MG63 (cell line): ENCODE results near the gene PPL. TPM values are rescaled to one million over a fixed set of nuclear protein-coding genes. Genes with fewer than 3 reads are reported as not detected.
A peak's percentile ranks its signal among the peaks of the same experiment; 100 is the strongest.
"Not testable (repeated sequence)": the region's sequence is repeated elsewhere in the genome, so short reads cannot be mapped to it uniquely, and the experiment has no call there.

Experiments
- DNase-seq: peaks from one replicate; pipeline ENCODE4 v3.0.0-alpha.2; 2020
- H3K27me3 ChIP-seq: fragments of 250-450 bp; sonication (Bioruptor Pico); 2 replicates; pipeline ENCODE4 v1.5.1; 2020; ENCODE audit warnings: mild to moderate bottlenecking, moderate library complexity
- H3K36me3 ChIP-seq: fragments of 250-450 bp; sonication (Bioruptor Pico); 2 replicates; pipeline ENCODE4 v1.5.1; 2020; ENCODE audit warnings: mild to moderate bottlenecking, moderate library complexity
- H3K4me3 ChIP-seq: fragments of 250-450 bp; sonication (Bioruptor Pico); 2 replicates; pipeline ENCODE4 v1.5.1; 2020; ENCODE audit warnings: mild to moderate bottlenecking, moderate library complexity
- H3K9me3 ChIP-seq: fragments of 250-450 bp; sonication (Bioruptor Pico); 2 replicates; pipeline ENCODE4 v1.5.1; 2020; ENCODE audit warnings: mild to moderate bottlenecking, moderate library complexity
- total RNA-seq: library from RNA; depleted of rRNA; stranded (reverse); fragments of >200 nt; shearing (Covaris generic); gene quantifications from 2 replicates; pipeline ENCODE4 v1.2.3, GENCODE V29; 2014; ENCODE audit warnings: low replicate concordance

The PPL gene
- total RNA-seq, 1 experiment from 2014 or later, result 0.36 TPM

DNA sequence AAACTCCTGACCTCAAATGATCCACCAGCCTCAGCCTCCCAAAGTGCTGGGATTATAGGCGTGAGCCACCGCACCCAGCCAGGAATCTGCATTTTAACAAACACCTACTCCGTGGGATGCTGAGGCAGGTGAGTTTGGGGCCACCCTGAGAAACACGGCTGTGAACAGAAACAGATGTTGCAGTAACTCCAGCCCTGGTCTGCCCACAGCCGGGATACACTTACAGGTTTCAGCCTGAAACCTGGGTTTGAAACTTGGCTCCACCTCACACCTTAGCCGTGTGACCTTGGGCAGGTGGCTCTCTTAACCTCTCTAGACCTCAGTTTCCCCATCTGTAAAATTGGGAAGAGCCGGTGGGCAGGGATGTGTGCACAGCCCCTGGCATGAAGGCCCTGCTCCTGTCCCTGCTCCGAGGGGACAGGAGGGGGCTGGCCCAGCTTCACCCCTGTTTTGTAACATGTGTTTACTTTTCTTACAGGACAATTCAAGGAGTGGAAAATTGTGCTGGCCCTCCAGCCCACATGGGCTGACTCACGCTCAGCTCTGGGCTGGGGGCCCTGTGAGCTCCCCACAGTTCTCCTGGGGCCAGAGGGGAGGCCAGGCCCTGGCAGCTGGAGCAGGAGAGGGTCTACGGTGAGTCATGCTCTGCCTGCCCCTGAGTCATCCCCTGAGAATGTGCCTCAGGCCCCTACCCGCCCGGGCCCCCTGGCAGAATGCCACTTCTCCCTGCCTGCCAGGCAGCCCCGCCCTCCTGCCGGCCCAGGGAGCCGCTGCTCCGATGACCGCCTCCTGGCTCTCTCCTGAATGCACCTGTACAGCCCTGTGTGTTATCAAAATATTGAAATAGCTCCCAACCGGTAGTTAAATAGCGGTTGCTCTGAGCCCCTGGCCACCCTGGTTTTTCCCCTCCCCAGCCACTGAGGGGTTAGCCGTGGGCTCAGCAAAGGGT, 7.7 kb upstream of the PPL start:
- no peaks in the 10 kb centered on the region for H3K27me3 ChIP-seq
- H3K4me3 ChIP-seq, result no peak overlapping the region
- H3K9me3 ChIP-seq, result no peaks in the 10 kb centered on the region
- peak; percentile 99 for DNase-seq
- no peaks in the 10 kb centered on the region for H3K36me3 ChIP-seq

DNA sequence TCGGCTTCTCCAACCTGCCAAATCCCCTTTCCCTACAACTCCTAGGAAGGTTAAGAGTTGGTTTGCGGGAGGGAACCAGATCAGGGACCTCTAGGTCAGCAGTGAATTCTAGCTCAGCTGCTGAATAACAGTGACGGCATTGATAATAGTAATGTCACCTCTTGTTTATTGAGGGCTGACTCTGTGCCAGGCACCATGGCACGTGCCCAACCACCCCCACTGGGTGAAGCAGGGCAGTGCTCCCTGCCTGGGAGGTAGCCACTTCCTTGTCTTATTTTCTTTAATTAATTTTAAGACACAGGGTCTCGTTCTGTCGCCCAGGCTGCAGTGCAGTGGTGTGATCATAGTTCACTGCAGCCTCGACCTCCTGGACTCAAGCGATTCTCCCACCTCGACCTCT, 5.5 kb upstream of the PPL start:
- Histone ChIP-seq H3K27me3 (no peaks in the 10 kb centered on the region), H3K9me3 (no peaks in the 10 kb centered on the region), H3K36me3 (no peaks in the 10 kb centered on the region), H3K4me3 (no peak overlapping the region)
- peak; percentile 32 for DNase-seq

DNA sequence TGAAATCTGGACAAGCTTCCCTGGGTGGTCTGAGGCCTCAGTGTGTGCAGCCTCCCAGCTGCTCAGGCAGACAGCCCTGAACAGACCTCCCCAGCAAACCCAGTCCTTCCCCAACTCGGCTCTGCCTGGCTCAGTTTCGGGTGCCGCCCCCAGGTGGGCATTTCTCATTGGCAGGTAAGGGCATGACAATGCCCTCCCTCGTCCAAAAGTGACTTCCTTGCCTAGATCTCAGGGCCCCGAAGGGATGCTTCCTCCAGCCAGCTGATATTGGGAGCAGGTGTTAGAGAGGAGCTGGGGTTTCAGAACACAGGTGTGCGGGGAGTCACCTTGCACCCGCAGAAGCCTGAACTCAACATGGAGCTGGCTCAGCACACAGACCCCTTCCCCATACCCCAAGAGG, 3.8 kb upstream of the PPL start:
- DNase-seq, result no peak
- Histone ChIP-seq H3K9me3 (no peaks in the 10 kb centered on the region), H3K27me3 (no peaks in the 10 kb centered on the region), H3K4me3 (no peak overlapping the region), H3K36me3 (no peaks in the 10 kb centered on the region)

DNA sequence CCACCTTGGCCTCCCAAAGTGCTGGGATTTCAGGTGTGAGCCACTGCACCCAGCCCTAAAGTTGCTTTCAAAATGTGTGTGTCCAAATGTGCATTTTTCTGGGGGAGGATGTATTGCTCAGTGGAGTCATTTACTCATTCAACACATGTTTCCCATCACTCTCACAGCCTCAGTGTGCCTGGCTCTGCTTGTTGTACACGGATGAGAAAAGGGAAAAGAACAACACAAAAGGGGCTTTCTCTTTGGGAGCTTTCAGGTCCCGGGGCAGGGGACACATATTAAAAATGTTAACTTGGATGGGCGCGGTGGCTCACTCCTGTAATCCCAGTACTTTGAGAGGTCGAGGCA, 1.7 kb upstream of the PPL start:
- no peaks in the 10 kb centered on the region for H3K9me3 ChIP-seq
- no peaks in the 10 kb centered on the region for H3K27me3 ChIP-seq
- no peak overlapping the region for H3K4me3 ChIP-seq
- DNase-seq, result no peak
- no peaks in the 10 kb centered on the region for H3K36me3 ChIP-seq

DNA sequence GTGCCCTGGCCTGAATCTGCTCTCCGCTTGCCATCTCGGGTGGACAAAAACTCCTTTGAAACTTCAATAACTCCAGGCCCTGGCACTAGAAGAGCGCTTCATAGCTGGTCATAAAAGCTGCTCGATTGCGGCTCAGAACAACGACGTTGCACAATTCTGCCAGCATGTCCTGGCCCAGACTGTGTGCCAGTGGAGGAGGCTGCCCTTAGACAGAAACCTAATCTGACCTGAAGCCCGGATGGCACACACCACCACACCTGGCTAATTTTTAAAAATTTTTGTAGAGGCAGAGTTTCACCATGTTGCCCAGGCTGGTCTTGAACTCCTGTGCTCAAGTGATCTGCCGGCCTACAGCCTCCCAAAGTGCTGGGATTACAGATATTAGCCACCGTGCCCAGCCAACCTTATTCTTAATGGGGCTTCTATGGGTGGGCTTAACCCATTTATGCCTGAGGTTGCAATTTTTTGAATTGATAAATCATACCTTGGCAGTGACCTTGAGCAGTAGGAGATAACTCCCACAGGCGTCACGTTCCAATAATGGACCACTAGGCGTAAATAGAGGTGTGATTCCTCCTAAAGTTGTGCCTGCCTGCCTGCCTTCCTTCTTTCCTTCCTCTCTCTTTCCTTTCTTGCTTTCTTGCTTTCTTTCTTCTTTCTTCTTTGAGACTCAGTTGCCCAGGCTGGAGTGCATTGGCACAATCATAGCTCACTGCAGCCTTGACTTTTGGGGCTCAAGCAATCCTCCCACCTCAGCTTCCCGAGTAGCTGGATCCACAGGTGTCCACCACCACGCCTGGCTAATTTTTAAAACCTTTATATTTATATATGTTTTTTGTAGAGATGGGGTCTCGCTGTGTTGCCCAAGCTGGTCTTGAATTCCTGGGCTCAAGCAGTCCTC, 1.1 kb upstream of the PPL start:
- Histone ChIP-seq H3K9me3 (no peaks in the 10 kb centered on the region), H3K4me3 (no peak overlapping the region), H3K36me3 (no peaks in the 10 kb centered on the region), H3K27me3 (no peaks in the 10 kb centered on the region)
- no peak for DNase-seq

DNA sequence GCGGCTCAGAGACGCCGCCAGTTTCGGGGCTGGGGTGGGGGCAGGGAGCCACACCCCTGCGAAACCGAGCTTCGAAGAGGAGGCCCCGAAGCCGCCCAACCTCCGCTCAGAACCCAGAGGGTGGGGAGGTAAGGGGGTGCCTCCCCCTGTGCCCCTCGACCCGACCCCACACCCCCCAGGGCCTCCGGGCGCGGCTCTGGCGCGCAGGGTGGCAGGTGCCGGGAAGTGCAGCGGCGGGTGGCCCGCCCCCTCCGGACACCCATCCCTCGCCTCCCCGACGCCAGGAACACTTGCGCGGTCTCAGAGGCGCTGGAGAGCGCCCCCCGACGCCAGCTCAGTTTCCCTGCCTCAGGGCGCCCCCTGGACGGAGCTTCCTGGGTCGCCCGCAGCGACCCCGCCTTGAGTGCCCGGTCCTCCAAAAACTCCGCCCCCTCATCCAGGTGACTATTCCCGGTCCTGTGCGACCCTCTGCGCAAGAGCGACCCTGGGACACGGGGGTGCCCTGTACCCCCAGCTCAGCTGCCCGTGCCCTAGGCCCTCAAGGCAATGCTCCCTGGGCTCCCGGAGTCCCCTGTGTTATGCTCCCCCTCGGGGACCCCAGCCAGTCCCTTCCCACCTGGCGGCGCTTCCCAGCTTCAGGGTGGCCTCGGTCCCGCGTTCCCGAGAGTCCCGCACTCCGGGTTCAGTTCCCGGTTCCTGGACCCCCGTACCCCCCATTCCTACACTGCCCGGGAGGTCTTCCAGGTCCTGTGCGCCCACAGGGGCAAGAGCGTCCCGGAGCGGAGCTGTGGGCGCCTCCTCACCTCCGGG, 562 bp downstream of the PPL start:
- H3K9me3 ChIP-seq, result no peaks in the 10 kb centered on the region
- no peaks in the 10 kb centered on the region for H3K27me3 ChIP-seq
- H3K36me3 ChIP-seq, result no peaks in the 10 kb centered on the region
- DNase-seq, result no peak
- H3K4me3 ChIP-seq, result no peak overlapping the region

DNA sequence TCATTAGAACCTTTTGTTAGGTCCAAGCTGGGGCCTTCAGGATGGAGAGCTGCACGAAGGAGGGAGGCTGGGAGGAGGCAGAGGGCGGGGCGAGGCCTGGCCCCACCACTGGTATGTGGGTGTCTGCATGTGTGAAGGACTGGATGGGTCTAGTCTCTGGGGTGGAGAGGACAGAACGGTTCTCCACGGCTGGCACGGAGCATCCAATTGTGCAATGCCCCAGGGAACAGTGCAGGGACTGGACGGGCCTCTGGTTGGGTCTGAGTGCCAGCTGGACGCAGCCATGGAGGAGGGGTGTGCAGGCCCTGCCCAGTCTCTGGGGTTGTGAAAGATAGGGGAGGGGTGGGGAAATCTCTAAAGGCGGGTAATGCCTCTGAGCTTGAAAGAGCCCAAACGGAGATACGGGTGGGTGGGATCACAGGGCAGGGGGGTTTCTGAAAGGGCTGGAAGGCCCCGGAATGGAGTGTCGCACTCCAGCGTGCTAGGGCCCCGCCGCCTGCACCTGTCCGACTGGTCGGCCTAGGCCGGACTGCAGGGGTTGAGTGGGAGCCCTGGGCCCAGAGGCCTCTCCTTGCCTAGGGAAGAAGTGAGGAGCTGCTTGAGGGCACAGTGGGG, 1.6 kb downstream of the PPL start:
- H3K9me3 ChIP-seq, result no peaks in the 10 kb centered on the region
- H3K4me3 ChIP-seq, result no peak overlapping the region
- no peaks in the 10 kb centered on the region for H3K27me3 ChIP-seq
- DNase-seq, result peak; percentile 76
- H3K36me3 ChIP-seq, result no peaks in the 10 kb centered on the region

DNA sequence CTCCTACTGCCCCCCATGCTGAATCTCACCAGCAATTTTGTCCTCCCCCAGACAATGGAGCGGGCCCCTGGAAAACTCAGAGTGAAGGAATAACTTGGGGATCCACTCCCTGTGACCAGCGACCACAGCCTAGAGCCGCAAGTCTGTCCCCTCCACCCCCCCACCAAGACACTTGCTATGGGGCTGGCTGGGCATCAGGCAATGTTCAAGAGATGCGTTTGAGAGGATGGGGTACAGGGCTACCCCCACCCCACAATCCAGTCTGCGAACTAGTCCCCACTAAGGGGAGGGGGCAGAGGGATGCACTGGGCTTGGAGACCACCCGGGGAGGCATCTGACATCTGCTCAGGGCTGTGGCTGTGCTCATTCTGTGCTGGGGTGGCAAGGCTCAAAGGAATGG, 2.4 kb downstream of the PPL start:
- DNase-seq, result no peak
- H3K4me3 ChIP-seq, result no peak overlapping the region
- H3K27me3 ChIP-seq, result no peaks in the 10 kb centered on the region

DNA sequence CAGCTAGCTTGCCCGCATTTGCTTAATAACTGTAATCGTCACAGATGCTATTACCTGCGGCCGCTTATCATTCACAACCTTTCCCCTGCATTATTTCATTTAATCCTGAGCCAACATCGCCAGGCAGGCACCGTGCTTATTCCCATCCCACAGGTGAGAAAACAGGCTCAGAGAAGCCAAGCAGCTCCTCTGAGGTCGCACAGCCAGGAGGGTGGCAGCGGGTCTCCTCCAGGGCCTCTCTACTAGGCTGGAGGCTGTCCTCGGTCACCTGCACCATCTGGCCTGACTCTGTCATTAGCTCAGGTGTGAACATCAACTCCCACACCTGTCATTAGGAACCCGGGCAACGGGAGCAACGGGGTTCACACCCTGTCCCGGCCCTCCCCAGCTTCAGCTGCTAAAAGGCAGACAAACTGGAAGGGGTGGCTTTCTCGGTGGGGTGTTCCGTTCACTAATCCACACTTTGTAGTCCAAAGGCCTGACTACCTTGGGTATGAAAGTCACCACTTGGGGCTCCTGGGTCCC, 3.0 kb downstream of the PPL start:
- Histone ChIP-seq H3K9me3 (no peaks in the 10 kb centered on the region), H3K36me3 (no peaks in the 10 kb centered on the region), H3K4me3 (no peak overlapping the region), H3K27me3 (no peaks in the 10 kb centered on the region)
- DNase-seq, result no peak

More for the DNA sequence above, 2.4 kb downstream of the PPL start:
- Histone ChIP-seq H3K36me3 (no peaks in the 10 kb centered on the region), H3K9me3 (no peaks in the 10 kb centered on the region)

DNA sequence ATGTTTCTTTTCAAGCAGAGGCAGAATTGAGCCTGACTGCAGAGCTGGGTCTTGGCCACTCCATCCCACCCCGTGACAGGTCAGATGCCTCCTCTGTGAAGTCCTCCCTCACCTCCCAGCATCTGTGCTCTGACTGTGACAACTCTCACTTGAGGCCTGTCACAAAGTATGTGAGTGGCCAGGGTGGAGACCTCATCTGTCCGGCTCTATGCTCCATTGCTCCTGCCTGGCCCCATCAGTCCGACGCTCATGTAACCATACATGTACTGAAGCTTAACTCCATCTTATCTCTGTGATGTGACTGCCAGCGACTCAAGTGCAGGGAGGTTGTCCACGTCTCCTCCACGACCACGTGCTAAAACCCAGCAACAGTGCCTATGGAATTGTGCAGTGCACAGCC, 3.5 kb downstream of the PPL start:
- no peak for DNase-seq
- Histone ChIP-seq H3K36me3 (no peaks in the 10 kb centered on the region), H3K9me3 (no peaks in the 10 kb centered on the region), H3K4me3 (no peak overlapping the region), H3K27me3 (no peaks in the 10 kb centered on the region)

DNA sequence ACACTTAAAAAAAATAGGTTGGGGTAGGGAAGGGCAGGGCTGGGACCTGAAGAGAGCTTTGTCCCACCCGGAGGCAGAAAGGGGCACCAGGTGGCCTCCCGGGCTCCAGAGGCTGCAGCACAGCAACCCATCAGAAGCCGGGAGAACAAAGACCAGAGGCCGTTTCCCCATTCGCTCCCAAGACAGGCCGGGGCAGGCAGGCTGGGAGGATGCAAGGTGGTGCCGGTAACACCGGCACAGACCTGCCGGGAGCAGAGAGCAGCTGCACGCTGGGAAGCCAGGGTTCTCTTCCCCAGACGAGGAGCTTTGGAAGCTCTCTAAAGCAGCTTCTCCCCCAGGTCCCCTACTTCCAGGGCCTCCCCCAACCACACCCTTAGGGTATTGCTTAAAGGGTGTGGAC, 5.6 kb downstream of the PPL start:
- Histone ChIP-seq H3K27me3 (no peaks in the 10 kb centered on the region), H3K4me3 (no peak overlapping the region), H3K9me3 (peaks cover 9% of the 10 kb centered on the region), H3K36me3 (no peaks in the 10 kb centered on the region)
- DNase-seq, result no peak

DNA sequence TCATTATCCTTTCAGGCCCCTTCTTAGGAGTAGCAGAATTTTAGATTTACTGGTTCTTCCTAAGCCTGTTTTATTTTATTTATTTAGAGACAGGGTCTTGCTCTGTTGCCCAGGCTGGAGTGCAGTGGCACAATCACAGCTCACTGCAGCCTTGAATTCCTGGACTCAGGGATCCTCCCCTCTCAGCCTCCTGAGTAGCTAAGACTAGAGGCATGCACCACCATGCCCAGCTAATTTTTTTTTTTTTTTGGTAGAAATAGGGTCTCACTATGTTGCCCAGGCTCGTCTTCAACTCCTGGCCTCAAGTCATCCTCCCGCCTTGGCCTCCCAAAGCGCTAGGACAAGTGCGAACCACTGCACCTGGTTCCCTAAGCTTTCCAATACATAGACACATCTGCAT, 7.3 kb downstream of the PPL start:
- not testable (repeated sequence) for H3K36me3 ChIP-seq, H3K4me3 ChIP-seq, DNase-seq, H3K27me3 ChIP-seq
- H3K9me3 ChIP-seq, result peaks cover 15% of the 10 kb centered on the region

DNA sequence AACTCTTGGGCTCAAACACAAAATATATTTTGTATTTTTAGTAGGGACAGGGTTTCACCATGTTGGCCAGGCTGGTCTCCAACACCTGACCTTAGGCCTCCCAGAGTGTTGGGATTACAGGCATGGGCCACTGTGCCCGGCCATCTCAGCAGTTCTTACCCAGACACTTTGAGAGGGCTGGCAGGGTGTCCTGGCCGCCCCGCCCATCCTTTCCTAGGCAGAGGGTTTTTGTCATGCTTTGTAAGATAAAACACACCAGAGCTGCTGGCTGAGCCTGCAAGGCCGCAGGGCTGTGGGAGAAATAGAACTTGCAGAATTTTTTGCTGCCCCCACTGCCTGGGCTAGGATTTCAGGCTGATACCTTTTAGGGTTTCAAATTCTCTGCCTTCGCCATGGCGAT, 8.7 kb downstream of the PPL start:
- no peak for DNase-seq
- no peaks in the 10 kb centered on the region for H3K36me3 ChIP-seq
- no peaks in the 10 kb centered on the region for H3K27me3 ChIP-seq
- no peak overlapping the region for H3K4me3 ChIP-seq
- H3K9me3 ChIP-seq, result peaks cover 15% of the 10 kb centered on the region

DNA sequence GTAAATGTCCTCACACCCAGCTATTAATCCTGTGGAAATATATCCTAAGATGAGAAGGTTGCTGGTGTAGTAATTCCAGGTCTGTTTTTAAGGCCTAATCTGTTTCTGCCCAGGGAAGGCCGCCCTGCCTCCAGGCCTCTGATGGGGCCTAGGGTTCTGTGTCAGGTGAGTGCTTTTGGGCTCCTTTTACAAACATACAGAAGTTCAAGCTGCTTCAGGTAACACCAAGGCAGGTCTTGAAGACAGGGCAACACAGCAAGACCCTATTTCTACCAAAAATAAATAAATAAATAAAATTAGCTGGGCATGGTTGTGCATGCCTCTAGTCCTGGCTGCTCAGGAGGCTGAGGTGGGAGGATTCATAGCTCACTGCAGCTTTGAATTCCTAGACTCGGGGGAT, 9.3 kb downstream of the PPL start:
- H3K4me3 ChIP-seq, result no peak overlapping the region
- DNase-seq, result no peak
- peaks cover 15% of the 10 kb centered on the region for H3K9me3 ChIP-seq
- H3K36me3 ChIP-seq, result no peaks in the 10 kb centered on the region
- H3K27me3 ChIP-seq, result no peaks in the 10 kb centered on the region

DNA sequence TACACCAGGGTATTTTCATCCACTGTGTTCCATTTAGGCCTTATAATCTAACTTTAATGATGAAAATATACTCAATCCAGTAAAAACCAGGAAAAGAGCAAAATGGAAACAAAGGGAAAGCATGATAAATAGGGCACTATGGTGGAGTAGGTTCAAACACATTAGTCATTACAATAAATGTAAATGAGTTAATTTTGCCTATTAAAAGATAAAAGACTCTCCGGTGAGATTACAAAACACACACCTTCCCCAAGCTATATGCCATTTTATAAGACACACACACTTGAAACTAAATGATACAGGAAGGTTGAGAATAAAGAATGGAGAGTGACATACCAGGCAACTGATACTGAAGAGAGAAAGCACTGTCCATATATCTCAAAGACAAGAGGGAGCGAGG, 10.0 kb downstream of the PPL start:
- H3K9me3 ChIP-seq, result peaks cover 15% of the 10 kb centered on the region
- DNase-seq, result no peak
- no peak overlapping the region for H3K4me3 ChIP-seq
- H3K36me3 ChIP-seq, result no peaks in the 10 kb centered on the region
- H3K27me3 ChIP-seq, result no peaks in the 10 kb centered on the region

DNA sequence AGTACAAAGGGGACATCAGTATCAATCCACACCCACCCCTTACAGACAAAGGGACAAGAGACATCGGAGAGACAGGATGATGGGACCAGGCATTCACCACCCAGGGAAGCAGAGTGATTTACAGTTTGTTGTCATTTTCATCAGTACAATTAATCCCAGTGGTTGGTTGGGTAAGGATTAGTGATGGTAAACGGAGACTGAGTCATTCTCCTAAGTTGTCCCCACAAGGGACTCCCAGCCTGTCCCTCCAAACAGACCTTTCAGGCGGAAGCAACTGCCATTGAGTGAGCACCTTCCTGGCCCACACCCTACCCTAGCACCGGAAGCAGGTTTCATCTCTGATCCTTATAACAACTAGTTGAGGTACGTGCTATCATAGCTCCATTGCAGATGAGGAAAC, 11.2 kb downstream of the PPL start:
- H3K4me3 ChIP-seq, result no peak overlapping the region
- H3K9me3 ChIP-seq, result peaks cover 15% of the 10 kb centered on the region
- DNase-seq, result no peak
- no peaks in the 10 kb centered on the region for H3K36me3 ChIP-seq
- H3K27me3 ChIP-seq, result no peaks in the 10 kb centered on the region
